Measurements from ENCODE around the gene RRAS.
"Not testable (repeated sequence)": the region's sequence is repeated elsewhere in the genome, so short reads cannot be mapped to it uniquely, and the experiment has no call there.

The RRAS gene

GRCh38 chr19:49626226-49626625 lies 13.7 kb downstream of the RRAS start:
- DNase-seq, result no peak

- DNase-seq, result no peak
These were observed 14.7 kb downstream of the RRAS start for GRCh38 chr19:49624967-49625910.

GRCh38 chr19:49617860-49618259 lies 22.1 kb downstream of the RRAS start:
- not testable (repeated sequence) for DNase-seq

- no peak for DNase-seq
These were observed 23.0 kb downstream of the RRAS start for GRCh38 chr19:49616945-49617344.

GRCh38 chr19:49616532-49616931 lies 23.4 kb downstream of the RRAS start:
- DNase-seq, result no peak

GRCh38 chr19:49615861-49616260 lies 24.1 kb downstream of the RRAS start:
- DNase-seq, result no peak

GRCh38 chr19:49614096-49614833 lies 25.7 kb downstream of the RRAS start:
- DNase-seq, result no peak

GRCh38 chr19:49613374-49613773 lies 26.6 kb downstream of the RRAS start:
- peak; percentile 7 for DNase-seq

- no peak for DNase-seq
These were observed 30.3 kb downstream of the RRAS start for GRCh38 chr19:49609499-49610092.

- DNase-seq, result no peak
These were observed 34.3 kb downstream of the RRAS start for GRCh38 chr19:49605605-49606004.

GRCh38 chr19:49602806-49603205 lies 37.1 kb downstream of the RRAS start:
- DNase-seq, result no peak

GRCh38 chr19:49601482-49602038 lies 38.4 kb downstream of the RRAS start:
- no peak for DNase-seq

- DNase-seq, result no peak
These were observed 40.3 kb downstream of the RRAS start for GRCh38 chr19:49599378-49600295.

- DNase-seq, result no peak
These were observed 42.3 kb downstream of the RRAS start for GRCh38 chr19:49597703-49597974.

GRCh38 chr19:49596954-49597702 lies 42.8 kb downstream of the RRAS start:
- DNase-seq, result no peak

GRCh38 chr19:49596407-49596806 lies 43.5 kb downstream of the RRAS start:
- no peak for DNase-seq

GRCh38 chr19:49595819-49596404 lies 44.0 kb downstream of the RRAS start:
- DNase-seq, result no peak

- no peak for DNase-seq
These were observed 44.7 kb downstream of the RRAS start for GRCh38 chr19:49594993-49595818.

GRCh38 chr19:49594157-49594992 lies 45.6 kb downstream of the RRAS start:
- no peak for DNase-seq
